GM21717 (cell line): Measurements from ENCODE around the gene KRTAP4-2.
"Not testable (repeated sequence)": the region's sequence is repeated elsewhere in the genome, so short reads cannot be mapped to it uniquely, and the experiment has no call there.

Experiments used
- ATAC-seq: cut with Tn5 transposase; IDR thresholded peaks from one replicate; pipeline ENCODE4 v1.9.1; 2021; ENCODE audit warnings: mild to moderate bottlenecking, moderate library complexity; ENCODE audit not compliant: unreplicated experiment

Gene KRTAP4-2

DNA sequence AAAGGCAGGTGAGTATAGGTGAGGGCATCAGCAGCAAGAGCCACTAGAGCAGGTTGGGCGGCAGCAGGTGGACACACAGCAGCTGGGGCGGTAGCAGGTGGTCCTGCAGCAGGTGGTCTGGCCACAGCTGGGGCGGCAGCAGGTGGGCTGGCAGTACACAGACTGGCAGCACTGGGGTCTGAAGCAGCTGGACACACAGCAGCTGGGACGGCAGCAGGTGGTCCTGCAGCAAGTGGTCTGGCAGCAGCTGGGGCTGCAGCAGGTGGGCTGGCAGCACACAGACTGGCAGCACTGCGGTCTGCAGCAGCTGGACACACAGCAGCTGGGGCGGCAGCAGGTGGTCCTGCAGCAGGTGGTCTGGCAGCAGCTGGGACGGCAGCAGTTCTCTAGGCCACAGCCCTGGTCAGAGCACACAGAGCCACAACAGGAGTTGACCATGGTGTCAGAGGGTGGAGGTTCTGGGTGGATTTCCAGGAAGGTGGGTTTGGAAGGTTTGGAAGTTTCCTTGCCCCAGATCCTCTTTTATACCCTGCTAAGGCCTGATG, at the start of gene KRTAP4-2:
KRTAP4-2 (minus strand) TSS at position 495 of the 545 bp plus-strand sequence; CDS start at position 438, 57 bp downstream.
- ATAC-seq: no peak

DNA sequence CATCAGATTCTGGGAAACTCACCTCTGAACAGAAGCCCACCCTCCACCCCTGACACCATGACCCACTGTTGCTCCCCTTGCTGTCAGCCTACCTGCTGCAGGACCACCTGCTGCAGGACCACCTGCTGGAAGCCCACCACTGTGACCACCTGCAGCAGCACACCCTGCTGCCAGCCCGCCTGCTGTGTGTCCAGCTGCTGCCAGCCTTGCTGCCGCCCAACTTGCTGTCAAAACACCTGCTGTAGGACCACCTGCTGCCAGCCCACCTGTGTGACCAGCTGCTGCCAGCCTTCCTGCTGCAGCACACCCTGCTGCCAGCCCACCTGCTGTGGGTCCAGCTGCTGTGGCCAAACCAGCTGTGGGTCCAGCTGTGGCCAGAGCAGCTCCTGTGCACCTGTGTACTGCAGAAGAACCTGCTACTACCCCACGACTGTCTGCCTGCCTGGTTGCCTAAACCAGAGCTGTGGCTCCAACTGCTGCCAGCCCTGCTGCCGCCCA, 48.6 kb upstream of the KRTAP4-2 start, which contains the start of gene KRTAP9-2:
KRTAP9-2 (plus strand) TSS at position 51 of the 498 bp plus-strand sequence; CDS start at position 58, 7 bp downstream.
- ATAC-seq: not testable (repeated sequence)

DNA sequence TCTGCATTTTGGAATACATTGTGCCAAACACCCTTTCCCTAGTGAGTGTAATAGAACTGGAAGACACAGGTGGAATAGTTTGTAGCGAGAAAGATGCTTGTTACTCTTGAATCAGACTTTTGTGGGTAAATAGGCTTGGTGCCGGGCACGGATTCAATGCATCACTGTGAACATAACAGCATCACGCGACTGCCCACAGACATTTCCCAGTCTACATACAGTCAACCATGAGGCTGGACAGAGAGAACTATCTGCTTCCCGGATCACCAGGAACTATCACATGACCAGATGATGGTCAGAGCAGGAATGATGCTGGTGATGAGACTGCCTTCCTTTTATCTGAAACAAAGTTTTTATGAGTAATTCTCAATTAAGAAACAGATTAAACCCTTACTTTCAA, 48.0 kb upstream of the KRTAP4-2 start:
- no peak for ATAC-seq

DNA sequence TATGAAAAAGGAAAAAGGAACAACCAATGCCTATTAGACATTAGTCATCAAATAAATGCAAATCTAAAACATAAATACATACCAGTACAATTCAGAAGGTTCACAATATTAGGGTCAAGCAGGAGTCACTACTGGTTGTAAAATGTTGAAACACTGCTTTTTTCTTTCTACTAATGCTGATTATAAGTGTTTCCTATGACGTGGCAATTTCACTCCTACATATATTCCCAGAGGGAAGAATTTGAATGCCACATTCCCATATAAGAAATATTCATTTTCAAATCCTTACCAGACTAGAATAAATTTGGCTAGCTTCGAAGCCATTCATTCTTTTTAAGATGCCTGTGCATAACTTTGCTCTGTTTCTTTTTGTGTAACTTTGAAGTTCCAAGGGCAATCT, 45.8 kb upstream of the KRTAP4-2 start:
- ATAC-seq: no peak

DNA sequence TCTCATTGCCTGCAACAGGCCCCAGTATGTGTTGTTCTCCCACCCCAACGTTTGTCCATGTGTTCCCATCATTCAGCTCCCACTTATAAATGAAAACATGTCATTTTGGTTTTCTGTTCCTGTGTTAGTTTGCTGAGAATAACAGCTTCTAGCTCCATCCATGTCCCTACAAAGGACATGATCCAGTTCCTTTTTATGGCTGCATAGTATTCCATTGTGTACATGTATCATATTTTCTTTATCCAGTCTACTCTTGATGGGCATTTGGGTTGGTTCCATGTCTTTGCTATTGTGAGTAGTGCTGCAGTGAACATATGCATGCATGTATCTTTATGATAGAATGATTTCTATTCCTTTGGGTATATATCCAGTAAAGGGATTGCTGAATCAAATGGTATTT, 37.7 kb upstream of the KRTAP4-2 start:
- ATAC-seq: no peak

DNA sequence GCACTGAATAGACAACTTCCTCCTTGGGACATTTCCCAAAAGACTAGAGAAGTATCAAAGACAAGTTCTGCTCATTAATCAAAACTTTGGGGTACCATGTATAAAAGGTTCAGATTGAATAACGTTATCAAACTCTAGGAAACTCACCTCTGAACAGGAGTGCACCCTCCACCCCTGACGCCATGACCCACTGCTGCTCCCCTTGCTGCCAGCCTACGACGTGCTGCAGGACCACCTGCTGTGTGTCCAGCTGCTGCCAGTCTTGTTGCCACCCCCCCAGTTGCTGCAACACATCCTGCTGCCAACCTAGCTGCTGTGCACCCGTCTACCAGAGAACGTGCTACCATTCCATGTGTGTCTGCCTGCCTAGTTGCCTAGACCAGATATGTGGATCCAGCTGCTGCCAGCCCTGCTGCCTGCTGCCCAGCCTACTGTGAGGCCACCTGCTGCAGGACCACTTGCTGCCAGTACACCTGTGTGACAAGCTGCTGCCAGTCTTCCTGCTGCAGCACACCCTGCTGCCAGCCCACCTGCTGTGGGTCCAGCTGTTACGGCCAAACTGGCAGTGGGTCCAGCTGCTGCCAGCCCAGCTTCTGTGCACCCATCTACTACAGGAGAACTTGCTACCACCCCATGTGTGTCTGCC, 34.6 kb upstream of the KRTAP4-2 start:
- no peak for ATAC-seq

DNA sequence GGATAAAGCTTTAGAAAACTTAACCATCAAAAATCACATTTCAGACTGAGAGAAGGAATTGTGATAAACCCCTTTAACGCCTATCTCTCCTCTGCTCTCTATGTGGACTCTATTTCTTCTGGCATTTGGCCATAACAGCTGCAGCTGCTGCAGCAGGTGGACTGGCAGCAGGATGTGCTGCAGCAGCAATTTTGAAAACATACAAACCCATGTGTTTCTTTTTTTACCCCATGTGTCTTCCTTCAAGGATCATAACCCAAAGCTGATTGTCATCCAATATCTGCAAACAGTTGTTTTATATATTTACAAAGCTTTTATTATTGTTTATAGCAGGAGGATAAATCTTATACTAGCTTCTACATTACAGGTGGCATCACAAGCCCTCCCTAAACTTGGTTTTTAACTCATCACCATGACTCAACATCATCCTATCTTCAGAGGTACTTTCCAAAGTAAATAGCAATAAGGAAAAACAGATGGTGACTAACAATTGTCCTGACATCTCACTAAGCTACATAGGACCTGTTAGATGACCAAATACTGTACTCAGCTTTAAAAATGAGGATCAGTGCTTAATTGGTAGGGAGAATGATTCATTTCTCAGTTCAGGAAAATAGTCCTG, 33.9 kb upstream of the KRTAP4-2 start:
- no peak for ATAC-seq

DNA sequence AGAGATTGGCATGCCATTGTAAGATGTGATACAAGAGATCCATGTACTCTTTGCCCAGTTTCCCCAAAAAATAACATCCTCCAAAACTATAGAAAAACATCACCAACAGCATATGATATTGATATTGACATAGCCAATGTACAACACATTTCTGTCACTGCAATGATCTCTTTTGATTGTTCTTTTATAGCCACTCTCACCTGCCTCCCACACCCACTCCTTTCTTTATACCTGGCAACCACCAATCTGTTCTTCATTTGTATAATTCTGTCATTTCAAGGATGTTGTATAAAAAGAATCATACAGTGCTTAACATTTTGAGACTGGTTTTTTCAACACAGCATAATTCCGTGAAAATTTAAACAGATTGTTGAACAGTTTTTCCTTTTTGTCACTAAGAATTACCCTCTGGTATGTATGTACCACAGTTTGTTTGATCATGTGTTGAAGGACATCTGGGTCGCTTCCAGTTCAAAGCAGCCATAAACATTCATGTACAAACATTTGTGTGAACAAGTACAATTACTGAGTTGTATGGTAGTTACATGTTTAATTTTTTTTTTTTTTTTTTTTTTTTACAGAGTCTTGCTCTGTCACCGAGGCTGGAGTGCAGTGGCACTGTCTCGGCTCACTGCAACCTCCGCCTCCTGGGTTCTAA, 21.5 kb upstream of the KRTAP4-2 start:
- ATAC-seq: no peak

DNA sequence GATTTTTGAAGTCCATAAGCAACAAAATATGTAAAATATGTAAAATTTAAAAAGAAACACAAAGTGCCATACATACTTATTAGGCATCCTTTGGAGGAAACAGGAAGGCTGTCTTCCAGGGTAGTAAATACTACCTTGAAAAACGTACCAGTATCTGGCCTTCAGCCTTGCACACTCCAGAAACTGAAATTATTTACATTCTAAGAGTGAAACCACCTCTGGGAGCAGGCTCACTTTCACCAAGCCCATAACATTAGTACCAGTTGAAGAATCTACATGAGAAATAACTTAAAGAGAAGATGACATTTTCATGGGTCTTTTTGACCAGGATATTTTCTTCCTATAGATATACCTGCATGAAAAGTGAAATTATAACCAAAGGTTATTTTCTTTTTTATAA, 18.0 kb upstream of the KRTAP4-2 start:
- no peak for ATAC-seq

DNA sequence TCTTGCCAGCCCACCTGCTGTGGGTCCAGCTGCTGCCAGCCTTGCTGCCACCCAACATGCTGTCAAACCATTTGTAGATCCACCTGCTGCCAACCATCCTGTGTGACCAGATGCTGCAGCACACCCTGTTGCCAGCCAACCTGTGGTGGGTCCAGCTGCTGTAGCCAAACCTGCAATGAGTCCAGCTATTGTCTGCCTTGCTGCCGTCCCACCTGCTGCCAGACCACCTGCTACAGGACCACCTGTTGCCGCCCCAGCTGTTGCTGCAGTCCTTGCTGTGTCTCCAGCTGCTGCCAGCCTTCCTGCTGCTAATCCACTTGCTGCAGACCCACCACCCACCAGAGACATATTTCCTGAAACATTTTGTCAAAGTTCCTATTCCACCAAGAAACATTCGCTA, 12.3 kb upstream of the KRTAP4-2 start:
- ATAC-seq: no peak

DNA sequence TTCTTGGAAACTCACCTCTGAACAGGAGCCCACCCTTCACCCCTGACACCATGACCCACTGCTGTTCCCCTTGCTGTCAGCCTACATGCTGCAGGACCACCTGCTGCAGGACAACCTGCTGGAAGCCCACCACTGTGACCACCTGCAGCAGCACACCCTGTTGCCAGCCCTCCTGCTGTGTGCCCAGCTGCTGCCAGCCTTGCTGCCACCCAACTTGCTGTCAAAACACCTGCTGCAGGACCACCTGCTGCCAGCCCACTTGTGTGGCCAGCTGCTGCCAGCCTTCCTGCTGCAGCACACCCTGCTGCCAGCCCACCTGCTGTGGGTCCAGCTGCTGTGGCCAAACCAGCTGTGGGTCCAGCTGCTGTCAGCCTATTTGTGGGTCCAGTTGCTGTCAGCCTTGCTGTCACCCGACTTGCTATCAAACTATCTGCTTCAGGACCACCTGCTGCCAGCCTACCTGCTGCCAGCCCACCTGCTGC, 11.9 kb upstream of the KRTAP4-2 start, which contains the start of gene KRTAP9-1:
KRTAP9-1 (plus strand) TSS at position 51 of the 482 bp plus-strand sequence; CDS start at position 51, 0 bp downstream.
- ATAC-seq: not testable (repeated sequence)

DNA sequence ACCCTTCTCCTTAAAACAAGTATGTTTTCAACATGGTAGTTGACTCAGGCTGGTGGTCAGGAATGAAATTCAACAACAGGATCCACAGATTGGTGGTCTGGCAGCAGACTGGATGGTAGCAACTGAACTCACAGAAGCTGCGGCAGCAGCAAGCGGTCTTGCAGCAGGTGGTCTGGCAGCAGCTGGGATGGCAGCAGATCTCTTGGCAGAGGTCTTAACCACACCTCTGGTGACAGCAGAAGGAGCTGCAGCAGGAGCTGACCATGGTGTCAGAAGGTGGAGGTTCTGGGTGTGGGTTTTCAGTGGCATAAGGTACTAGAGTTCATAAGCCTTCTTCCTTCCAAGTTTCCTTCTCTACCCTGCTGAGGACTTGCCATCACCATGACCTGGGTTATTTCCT, 8.9 kb upstream of the KRTAP4-2 start:
- ATAC-seq: no peak

DNA sequence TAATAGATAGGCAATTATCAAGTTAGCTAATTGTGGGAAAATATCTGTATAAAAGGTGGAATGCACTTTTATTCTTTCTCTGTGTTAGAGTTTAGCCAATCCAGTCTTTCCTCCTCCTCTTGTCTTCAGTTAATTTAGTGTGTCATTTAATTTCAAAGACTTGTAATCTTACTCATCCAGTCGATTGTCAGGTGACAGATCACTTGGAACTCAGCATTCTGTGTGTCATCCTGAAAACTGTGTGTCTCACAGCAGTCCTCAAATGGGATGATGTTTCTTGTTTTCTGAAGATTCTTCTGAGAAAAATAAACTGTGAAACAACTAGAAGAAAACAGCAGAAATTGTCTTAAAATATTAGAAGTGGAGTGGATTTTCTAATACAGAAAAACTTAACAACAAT, 7.0 kb upstream of the KRTAP4-2 start:
- ATAC-seq: no peak

DNA sequence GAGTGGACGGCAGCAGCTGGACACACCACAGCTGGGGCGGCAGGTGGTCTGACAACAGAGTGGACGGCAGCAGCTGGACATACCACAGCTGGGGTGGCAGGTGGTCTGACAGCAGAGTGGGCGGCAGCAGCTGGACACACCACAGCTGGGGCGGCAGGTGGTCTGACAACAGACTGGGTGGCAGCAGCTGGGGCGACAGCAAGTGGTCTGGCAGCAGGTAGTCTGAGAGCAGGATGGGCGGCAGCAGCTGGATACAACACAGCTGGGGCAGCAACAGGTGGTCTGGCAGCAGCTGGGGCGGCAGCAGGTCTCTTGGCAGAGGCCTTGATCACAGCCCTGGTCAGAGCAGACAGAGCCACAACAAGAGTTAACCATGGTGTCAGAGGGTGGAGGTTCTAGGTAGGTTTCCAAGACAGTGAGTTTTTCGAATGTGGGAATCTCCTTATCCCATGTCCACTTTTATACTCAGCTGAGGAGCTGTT, 6.5 kb upstream of the KRTAP4-2 start, which contains the start of gene KRTAP4-1:
KRTAP4-1 (minus strand) TSS at position 432 of the 482 bp plus-strand sequence; CDS start at position 375, 57 bp downstream.
- ATAC-seq: no peak

DNA sequence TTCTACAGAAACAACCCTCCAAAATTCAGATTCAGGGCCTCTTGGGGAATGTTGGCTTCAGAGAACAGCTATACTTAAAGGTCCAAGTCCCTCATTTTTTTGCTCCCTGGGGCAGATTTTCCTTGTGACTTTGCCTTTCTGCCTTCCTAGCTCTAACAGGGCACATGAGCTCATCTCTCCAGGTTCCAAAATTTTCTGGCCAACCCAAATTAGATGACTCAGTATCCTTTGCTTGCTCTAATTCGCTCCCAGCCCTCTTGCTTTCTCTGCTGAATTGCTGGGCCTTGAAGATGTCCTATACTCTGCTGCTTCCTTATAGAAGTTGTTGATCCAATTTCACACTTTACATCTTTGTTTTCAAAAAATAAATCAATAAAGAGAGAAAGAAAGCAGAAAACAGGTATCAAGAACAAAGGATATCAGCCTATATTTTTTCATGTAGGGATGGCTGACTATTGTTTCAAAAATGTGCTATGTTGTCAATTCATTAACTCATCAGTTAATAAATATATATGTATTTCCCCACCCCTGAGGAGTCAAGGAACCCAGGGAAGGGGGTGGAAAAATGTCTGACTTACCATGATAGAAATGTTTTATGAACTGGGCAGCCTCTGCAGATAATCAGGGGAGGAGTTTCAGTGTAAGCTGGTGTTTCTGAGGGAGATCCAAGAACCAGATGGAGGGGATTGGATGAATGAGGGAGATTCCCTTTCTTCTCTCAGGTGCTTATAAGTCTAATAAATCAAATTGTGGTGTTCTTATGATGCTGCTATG, 1.0 kb upstream of the KRTAP4-2 start:
- ATAC-seq: no peak

DNA sequence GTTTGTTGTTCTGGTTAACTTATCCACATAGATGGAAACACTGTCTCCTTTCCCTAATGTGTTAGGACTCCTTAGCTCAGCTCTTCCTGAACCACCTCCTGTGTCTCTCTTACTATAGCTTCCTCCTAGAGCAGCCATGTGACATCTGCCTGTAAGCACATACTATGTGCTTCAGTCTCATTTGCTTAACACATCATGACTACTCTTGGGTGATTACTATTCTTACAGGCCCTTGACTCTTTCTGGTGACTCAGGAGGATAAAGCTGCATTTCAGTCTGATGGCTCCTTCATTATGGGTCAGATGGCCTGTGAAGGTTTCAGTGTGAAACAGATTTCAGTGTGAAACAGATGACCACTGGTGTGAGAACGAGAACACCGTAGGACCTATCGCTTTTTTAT, 320 bp upstream of the KRTAP4-2 start:
- no peak for ATAC-seq

DNA sequence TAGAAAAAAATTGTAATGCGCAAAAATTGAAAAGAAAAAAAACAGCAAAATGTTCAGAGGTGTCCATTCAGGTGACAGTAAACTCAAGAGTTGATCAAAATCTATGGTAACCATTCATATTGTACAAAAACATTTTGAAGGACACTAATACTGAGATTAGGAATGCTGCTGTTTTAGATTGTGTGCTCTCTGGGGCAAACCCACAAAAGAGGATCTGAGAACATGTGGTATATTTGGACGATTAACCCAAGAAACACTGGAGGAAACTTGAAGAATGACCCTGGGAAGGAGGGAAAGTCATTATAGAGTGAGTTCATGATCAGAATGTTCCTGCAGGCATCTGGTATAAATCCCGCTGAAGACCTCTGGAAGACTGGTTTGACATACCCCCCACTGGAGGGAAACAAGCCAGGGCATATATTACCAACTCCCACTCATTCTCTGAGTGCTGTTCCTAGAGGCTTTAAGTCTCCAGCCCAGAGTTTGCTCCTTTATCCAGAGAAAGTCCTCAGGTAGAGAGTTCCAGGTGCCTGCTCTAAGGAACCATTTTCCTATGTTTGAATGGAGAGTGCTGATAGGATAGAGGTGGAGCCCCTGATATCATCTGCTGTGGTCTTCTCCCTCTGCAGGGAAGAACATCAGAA, 1.2 kb downstream of the KRTAP4-2 start:
- no peak for ATAC-seq

DNA sequence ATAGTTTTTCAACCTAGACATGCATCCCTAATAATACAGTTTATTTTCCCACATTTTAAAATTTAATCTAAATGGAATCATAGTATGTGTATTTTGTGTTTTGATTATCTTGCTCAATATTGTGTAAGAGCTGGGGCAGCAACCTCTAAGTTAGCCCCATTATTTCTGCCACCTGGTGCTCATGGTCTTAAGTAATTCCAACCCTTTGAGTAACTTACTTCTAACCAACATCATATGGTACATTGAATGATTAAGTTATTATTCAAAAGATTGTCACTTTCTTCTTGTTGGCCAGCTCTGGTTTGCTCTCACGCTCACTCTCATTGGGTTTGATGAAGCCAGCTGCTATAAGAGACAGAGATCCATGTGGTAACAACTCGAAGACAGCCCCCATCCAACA, 6.1 kb downstream of the KRTAP4-2 start:
- ATAC-seq: no peak

DNA sequence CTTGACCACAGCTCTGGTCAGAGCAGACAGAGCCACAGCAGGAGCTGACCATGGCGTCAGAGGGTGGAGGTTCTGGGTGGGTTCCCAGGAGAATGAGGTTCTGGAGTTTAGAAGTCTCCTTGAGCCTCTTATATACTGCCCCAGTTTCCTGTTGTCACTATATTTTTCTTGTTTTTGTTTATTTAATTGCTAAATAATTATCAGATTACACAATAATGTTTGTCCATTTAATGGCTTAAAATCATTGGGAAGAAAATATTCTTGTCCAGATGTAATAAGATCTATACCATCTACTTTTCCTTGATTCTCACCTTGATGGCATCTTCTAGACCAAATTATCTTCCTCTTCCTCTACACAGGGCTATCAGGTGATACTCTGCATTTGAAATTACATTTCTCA, 9.9 kb downstream of the KRTAP4-2 start, which contains the start of gene KRTAP4-3:
KRTAP4-3 (minus strand) TSS at position 101 of the 400 bp plus-strand sequence; CDS start at position 52, 49 bp downstream.
- no peak for ATAC-seq

DNA sequence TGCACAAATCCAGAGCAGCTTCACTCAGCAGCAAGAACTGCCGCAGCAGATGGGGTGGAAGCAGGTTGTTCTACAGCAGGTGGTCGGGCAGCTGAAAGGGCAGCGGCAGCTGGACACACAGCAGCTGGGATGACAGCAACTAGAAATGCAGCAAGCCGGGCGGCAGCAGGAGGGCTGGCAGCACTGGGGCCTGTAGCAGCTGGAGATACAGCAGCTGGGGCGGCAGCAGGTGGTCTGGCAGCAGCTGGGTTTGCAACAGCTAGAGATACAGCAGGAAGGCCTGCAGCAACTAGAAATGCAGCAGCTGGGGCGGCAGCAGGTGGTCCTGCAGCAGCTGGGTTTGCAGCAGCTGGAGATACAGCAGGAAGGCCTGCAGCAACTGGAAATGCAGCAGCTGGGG, 10.5 kb downstream of the KRTAP4-2 start:
- no peak for ATAC-seq
